Measurements from ENCODE around the gene MMP12. TPM values are rescaled to one million over a fixed set of nuclear protein-coding genes. Genes with fewer than 3 reads are reported as not detected.

Gene MMP12
- total RNA-seq = not detected in 2 replicates

DNA sequence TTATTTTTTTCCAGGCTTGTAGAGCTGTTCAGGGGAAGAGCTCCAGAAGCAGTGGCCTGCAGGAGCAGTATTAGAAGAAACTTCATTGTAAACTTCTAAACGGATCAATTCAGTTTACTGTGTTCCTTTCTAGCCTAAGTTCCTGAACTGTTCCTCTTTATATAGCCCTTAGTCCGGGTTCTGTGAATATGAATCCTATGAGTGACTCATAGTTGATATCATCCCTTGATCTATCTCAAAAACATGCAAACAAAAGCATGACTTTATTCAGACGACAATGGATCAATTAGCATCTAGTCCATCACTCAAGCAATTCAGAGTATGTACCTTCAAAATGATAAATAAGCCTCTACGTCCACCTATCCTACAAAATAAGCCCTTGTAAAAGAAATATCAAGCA lies at the start of gene MMP12:
TSS of gene MMP12 (minus strand) at position 131 of the 400 bp plus-strand sequence. CDS start at position 86, 45 bp downstream.

DNA sequence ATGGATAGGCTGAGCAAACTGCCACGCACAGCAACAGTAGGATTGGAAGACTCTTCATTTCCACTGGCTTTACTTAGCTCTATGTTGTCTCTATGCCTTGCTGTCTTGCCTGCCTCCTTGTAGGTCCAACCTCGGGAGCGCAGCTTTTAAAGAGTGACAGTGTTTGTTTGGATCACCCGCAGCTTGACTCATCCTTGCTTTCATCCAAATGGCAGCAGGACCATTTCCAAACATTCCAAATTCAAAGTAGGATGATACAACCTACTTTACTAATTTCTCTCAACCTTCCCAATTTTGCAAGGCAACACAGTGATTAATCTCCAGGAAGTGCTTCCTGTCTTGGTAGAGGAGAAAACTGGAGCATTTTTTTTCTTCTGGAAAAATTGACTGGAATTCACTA lies 31.3 kb downstream of the MMP12 start, which contains the start of gene MMP3:
TSS of gene MMP3 (minus strand) at position 121 of the 400 bp plus-strand sequence. CDS start at position 58, 63 bp downstream.

Other genes starting within 250 kb of the MMP12 start
- not detected in 2 replicates for gene MMP20, start 249.7 kb downstream of the MMP12 start, total RNA-seq
- gene MMP27, start 169.2 kb downstream of the MMP12 start, total RNA-seq = not detected in 2 replicates
- not detected in 2 replicates for gene MMP8, start 150.0 kb downstream of the MMP12 start, total RNA-seq
- 0.13 and 1.1 TPM in 2 replicates for gene MMP10, start 94.4 kb downstream of the MMP12 start, total RNA-seq
- gene MMP1, start 76.8 kb downstream of the MMP12 start, total RNA-seq = 6.0 and 8.7 TPM in 2 replicates
- 1.0 TPM in 1 of 2 replicates, not detected in the other for gene MMP3, start 31.4 kb downstream of the MMP12 start, total RNA-seq
- 0.33 and 4.1 TPM in 2 replicates for gene MMP13, start 80.8 kb upstream of the MMP12 start, total RNA-seq
- 68.5 and 106 TPM in 2 replicates for gene DCUN1D5, start 217.2 kb upstream of the MMP12 start, total RNA-seq
- 8.1 and 14.3 TPM in 2 replicates for gene DYNC2H1, start 234.4 kb upstream of the MMP12 start, total RNA-seq